H9 (cell line): Measurements from ENCODE around the gene HDGFL1. TPM values are rescaled to one million over a fixed set of nuclear protein-coding genes. Genes with fewer than 3 reads are reported as not detected.

ENCODE experiments used
- DNase-seq: peaks from one replicate; pipeline ENCODE4 v3.0.0-alpha.2; 2017
- H2AFZ ChIP-seq: one replicate; pipeline ENCODE4 v1.6.1; 2013; ENCODE audit warnings: mild to moderate bottlenecking, low read length, control low read depth, moderate library complexity
- H2AK5ac ChIP-seq: 2 replicates; pipeline ENCODE4 v1.6.1; 2013; ENCODE audit warnings: low read length, control low read depth, mixed read lengths; ENCODE audit not compliant: insufficient read length
- H2BK120ac ChIP-seq: one replicate; pipeline ENCODE4 v1.6.1; 2013; ENCODE audit warnings: low read depth, mild to moderate bottlenecking, low read length, control low read depth, inconsistent platforms; ENCODE audit not compliant: poor library complexity, severe bottlenecking
- H2BK12ac ChIP-seq: 2 replicates; pipeline ENCODE4 v1.6.1; 2013; ENCODE audit warnings: low read length, control low read depth, mixed read lengths, low read depth; ENCODE audit not compliant: insufficient read length
- H2BK15ac ChIP-seq: 2 replicates; pipeline ENCODE4 v1.6.1; 2013; ENCODE audit warnings: low read depth, low read length, control low read depth
- H2BK20ac ChIP-seq: one replicate; pipeline ENCODE4 v1.6.1; 2013; ENCODE audit warnings: low read depth, mild to moderate bottlenecking, low read length, control low read depth, inconsistent platforms; ENCODE audit not compliant: poor library complexity, severe bottlenecking
- H2BK5ac ChIP-seq: 2 replicates; pipeline ENCODE4 v1.6.1; 2013; ENCODE audit warnings: low read length, control low read depth, mixed read lengths; ENCODE audit not compliant: insufficient read length
- H3K14ac ChIP-seq: 2 replicates; pipeline ENCODE4 v1.6.1; 2013; ENCODE audit warnings: low read length, control low read depth; ENCODE audit not compliant: insufficient read depth
- H3K18ac ChIP-seq: 2 replicates; pipeline ENCODE4 v1.6.1; 2013; ENCODE audit warnings: low read depth, mild to moderate bottlenecking, mixed read lengths, low read length, control low read depth; ENCODE audit not compliant: insufficient read length
- H3K23ac ChIP-seq: 2 replicates; pipeline ENCODE4 v1.6.1; 2013; ENCODE audit warnings: low read length, control low read depth, mixed read lengths, low read depth; ENCODE audit not compliant: insufficient read length
- H3K23me2 ChIP-seq: 2 replicates; pipeline ENCODE4 v1.6.1; 2013; ENCODE audit warnings: low read depth, mild to moderate bottlenecking, mixed read lengths, low read length, control low read depth; ENCODE audit not compliant: insufficient read length, poor library complexity, severe bottlenecking
- H3K27ac ChIP-seq: 2 replicates; pipeline ENCODE4 v1.5.1; 2013; ENCODE audit warnings: low read length, control low read depth, mixed read lengths, low read depth; ENCODE audit not compliant: insufficient read length
- H3K27me3 ChIP-seq: 2 replicates; pipeline ENCODE4 v1.6.1; 2013; ENCODE audit warnings: low read length, control low read depth, inconsistent platforms; ENCODE audit not compliant: insufficient read depth
- H3K4ac ChIP-seq: 2 replicates; pipeline ENCODE4 v1.6.1; 2013; ENCODE audit warnings: low read depth, mild to moderate bottlenecking, control low read depth, inconsistent platforms, low read length, moderate library complexity
- H3K4me1 ChIP-seq: 2 replicates; pipeline ENCODE4 v1.6.1; 2013; ENCODE audit warnings: low read length, control low read depth, inconsistent platforms; ENCODE audit not compliant: insufficient read depth
- H3K4me2 ChIP-seq: 2 replicates; pipeline ENCODE4 v1.6.1; 2013; ENCODE audit warnings: low read length, control low read depth, mixed read lengths; ENCODE audit not compliant: insufficient read length, insufficient read depth
- H3K56ac ChIP-seq: 2 replicates; pipeline ENCODE4 v1.6.1; 2013; ENCODE audit warnings: low read depth, mild to moderate bottlenecking, mixed read lengths, low read length, control low read depth; ENCODE audit not compliant: insufficient read length
- H3K79me1 ChIP-seq: 2 replicates; pipeline ENCODE4 v1.6.1; 2013; ENCODE audit warnings: low read depth, mild to moderate bottlenecking, moderate library complexity, low read length, control low read depth, inconsistent platforms; ENCODE audit not compliant: insufficient read depth, poor library complexity, severe bottlenecking
- H3K79me2 ChIP-seq: 2 replicates; pipeline ENCODE4 v1.6.1; 2013; ENCODE audit warnings: low read length, control low read depth, inconsistent platforms; ENCODE audit not compliant: insufficient read depth
- H3K9ac ChIP-seq: 2 replicates; pipeline ENCODE4 v1.6.1; 2013; ENCODE audit warnings: low read length, control low read depth, mixed read lengths; ENCODE audit not compliant: insufficient read length; ENCODE audit errors: extremely low read depth
- H3K9me3 ChIP-seq: one replicate; pipeline ENCODE4 v1.6.1; 2013; ENCODE audit warnings: low read depth, low read length, inconsistent platforms; ENCODE audit not compliant: control insufficient read depth
- H3T11ph ChIP-seq: one replicate; pipeline ENCODE4 v1.6.1; 2013; ENCODE audit warnings: mild to moderate bottlenecking, low read length, control low read depth, inconsistent platforms
- H4K20me1 ChIP-seq: one replicate; pipeline ENCODE4 v1.6.1; 2013; ENCODE audit not compliant: control insufficient read depth, insufficient read length, insufficient read depth
- H4K5ac ChIP-seq: 2 replicates; pipeline ENCODE4 v1.6.1; 2013; ENCODE audit warnings: low read depth, mild to moderate bottlenecking, mixed read lengths, low read length, control low read depth; ENCODE audit not compliant: insufficient read length
- H4K8ac ChIP-seq: replicated peaks from 2 replicates; pipeline ENCODE4 v1.6.1; 2013; ENCODE audit warnings: low read length, control low read depth, mixed read lengths, low read depth; ENCODE audit not compliant: insufficient read length
- H4K91ac ChIP-seq: 2 replicates; pipeline ENCODE4 v1.6.1; 2013; ENCODE audit warnings: low read depth, mild to moderate bottlenecking, moderate library complexity, mixed read lengths, low read length, control low read depth; ENCODE audit not compliant: insufficient read length
- H3K27ac Mint-ChIP-seq, 3 experiments: 2 replicates in 2 of 3; 3 replicates in 1 of 3; pipeline ENCODE4 v1.8.0; 2020 to 2021; ENCODE audit warnings: mixed read lengths in 3 of 3, mild to moderate bottlenecking in 1 of 3, moderate library complexity in 1 of 3
- H3K27me3 Mint-ChIP-seq: 2 replicates; pipeline ENCODE4 v1.8.0; 2021; ENCODE audit warnings: low read depth, mild to moderate bottlenecking, moderate library complexity, mixed read lengths
- H3K36me3 Mint-ChIP-seq, 3 experiments: 2 replicates in 2 of 3; 3 replicates in 1 of 3; pipeline ENCODE4 v1.8.0; 2020 to 2021; ENCODE audit warnings: low read depth in 3 of 3, mixed read lengths in 3 of 3; ENCODE audit not compliant: insufficient read depth in 1 of 3
- H3K4me1 Mint-ChIP-seq, 2 experiments: 2 replicates each; pipeline ENCODE4 v1.8.0; 2020; ENCODE audit warnings: mixed read lengths in 2 of 2
- H3K4me3 Mint-ChIP-seq, 2 experiments: 2 replicates in 1 of 2; 3 replicates in 1 of 2; pipeline ENCODE4 v1.8.0; 2020 to 2021; ENCODE audit warnings: mild to moderate bottlenecking in 2 of 2, mixed read lengths in 2 of 2, moderate library complexity in 1 of 2
- H3K9me3 Mint-ChIP-seq, 2 experiments: 2 replicates in 1 of 2; 3 replicates in 1 of 2; pipeline ENCODE4 v1.8.0; 2020; ENCODE audit warnings: mild to moderate bottlenecking in 2 of 2, mixed read lengths in 2 of 2, moderate library complexity in 1 of 2
- CTCF ChIP-seq: fragments of 200-600 bp; sonication (generic); conservative IDR thresholded peaks from 3 replicates; pipeline ENCODE4 v1.8.0; 2021; ENCODE audit warnings: antibody characterized with exemption, mild to moderate bottlenecking
- WGBS: extraction: QIAGEN DNeasy Blood & Tissue Kit; methylation state at CpG from one replicate; pipeline ENCODE4 v1.1.7; 2013; ENCODE audit warnings: missing lambda C conversion rate, low lambda C conversion rate, mixed read lengths; ENCODE audit not compliant: insufficient read length; ENCODE audit errors: extremely low coverage; 5-methylcytosine and 5-hydroxymethylcytosine counted together
- total RNA-seq: library from RNA; stranded (reverse); gene quantifications from 2 replicates; pipeline ENCODE4 v1.2.1, GENCODE V29; 2021

Gene HDGFL1
- total RNA-seq, 1 experiment from 2014 or later: not detected

GRCh38 chr6:22610127-22610526 lies 40.8 kb downstream of the HDGFL1 start:
- H3T11ph ChIP-seq: no peak overlapping the region
- no peaks in the 10 kb centered on the region for H3K27me3 Mint-ChIP-seq

More at GRCh38 chr6:22610127-22610526, 40.8 kb downstream of the HDGFL1 start:
- Histone ChIP-seq H3K14ac (no peak overlapping the region), H4K5ac (no peak overlapping the region), H4K20me1 (no peaks in the 10 kb centered on the region), H3K27me3 (no peaks in the 10 kb centered on the region), H2BK12ac (no peak overlapping the region), H4K8ac (no peak overlapping the region), H2BK20ac (no peak overlapping the region), H3K79me1 (no peaks in the 10 kb centered on the region), H2AFZ (no peak overlapping the region), H3K56ac (no peak overlapping the region), H3K4me1 (no peaks in the 10 kb centered on the region), H2BK120ac (no peak overlapping the region), H3K18ac (no peak overlapping the region), H3K79me2 (no peaks in the 10 kb centered on the region), H3K23me2 (no peaks in the 10 kb centered on the region), H2AK5ac (no peak overlapping the region), H3K9ac (no peak overlapping the region), H2BK15ac (no peak overlapping the region), H3K27ac (no peak overlapping the region), H3K4ac (no peak overlapping the region), H3K9me3 (no peaks in the 10 kb centered on the region), H2BK5ac (no peak overlapping the region), H3K23ac (no peak overlapping the region), H4K91ac (no peak overlapping the region), H3K4me2 (no peak overlapping the region)
- no peak overlapping the region for H3K27ac Mint-ChIP-seq
- no peaks in the 10 kb centered on the region for H3K9me3 Mint-ChIP-seq
- no peak for TF ChIP-seq CTCF
- DNase-seq: no peak
- WGBS: no CpG with 5 or more reads among the region's 4 CpGs
- H3K4me3 Mint-ChIP-seq: no peak overlapping the region
- no peaks in the 10 kb centered on the region; a peak in 1 of 7 replicates for H3K36me3 Mint-ChIP-seq
- H3K4me1 Mint-ChIP-seq: peaks cover 12 to 15% of the 10 kb centered on the region in 2 experiments
